ENCODE measurements around the gene RILPL1.
"Not testable (repeated sequence)": the region's sequence is repeated elsewhere in the genome, so short reads cannot be mapped to it uniquely, and the experiment has no call there.

RILPL1 gene

DNA sequence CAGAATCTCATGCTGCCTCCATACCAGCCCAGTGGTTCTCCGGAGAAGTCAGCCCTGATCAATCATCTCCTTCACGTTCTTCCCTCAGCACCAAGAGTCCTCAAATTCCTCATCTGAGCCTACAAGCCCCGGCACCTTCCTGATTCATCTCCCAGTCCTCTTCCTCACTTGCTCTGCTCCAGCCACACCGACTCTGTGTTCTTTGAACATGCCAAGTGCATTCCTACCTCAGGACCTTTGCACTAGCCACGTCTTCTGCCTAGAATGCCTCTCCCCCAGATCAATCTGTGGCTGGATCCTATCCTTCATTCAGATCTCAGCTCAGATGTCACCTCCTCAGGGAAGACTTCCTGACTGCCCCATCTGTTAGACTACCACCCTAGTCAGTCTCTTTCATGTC, 4.7 kb downstream of the RILPL1 start:
- no peak for DNase-seq

DNA sequence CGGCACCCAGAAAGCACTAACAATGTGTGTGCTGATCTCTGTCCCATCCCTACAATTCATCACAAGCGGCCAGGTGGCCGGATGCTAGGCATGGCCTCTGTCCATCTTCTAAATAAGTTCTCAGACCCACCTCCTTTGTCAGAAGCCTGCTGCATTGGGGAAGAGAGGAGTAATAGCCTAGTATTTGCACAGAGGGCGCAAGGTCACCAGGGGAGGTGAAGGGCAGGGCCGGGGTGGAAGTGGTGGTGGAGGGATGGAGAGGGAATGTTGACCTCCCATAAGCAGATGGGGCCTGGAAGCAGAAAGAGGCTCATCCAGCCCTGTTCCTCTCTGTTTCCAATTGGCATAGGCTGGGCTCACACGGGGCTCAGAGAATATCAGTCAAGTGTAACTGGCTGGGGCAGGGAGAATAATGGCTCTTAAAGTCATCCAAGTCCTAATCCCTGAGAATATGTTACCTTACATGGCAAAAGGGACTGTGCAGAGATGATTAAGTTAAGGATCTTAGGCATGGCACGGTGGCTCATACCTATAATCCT, 6.9 kb downstream of the RILPL1 start:
- no peak for DNase-seq

DNA sequence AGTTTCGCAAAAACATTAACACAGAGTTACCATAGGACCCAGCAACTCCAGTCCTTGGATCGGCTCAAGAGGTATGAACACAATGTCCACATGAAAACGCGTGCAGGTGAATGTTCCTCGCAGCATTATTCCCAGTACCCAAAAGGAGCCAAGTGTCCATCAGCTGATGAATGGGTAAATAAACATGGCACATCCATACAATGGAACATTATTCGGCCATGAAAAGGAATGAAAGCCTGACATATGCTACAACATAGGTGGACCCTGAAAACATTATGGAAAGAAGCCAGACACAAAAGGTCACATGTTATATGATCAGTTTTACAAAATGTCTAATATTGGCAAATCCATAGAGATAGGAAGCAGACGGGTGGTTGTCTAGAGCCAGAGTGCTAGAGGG, 9.1 kb downstream of the RILPL1 start:
- no peak for DNase-seq

DNA sequence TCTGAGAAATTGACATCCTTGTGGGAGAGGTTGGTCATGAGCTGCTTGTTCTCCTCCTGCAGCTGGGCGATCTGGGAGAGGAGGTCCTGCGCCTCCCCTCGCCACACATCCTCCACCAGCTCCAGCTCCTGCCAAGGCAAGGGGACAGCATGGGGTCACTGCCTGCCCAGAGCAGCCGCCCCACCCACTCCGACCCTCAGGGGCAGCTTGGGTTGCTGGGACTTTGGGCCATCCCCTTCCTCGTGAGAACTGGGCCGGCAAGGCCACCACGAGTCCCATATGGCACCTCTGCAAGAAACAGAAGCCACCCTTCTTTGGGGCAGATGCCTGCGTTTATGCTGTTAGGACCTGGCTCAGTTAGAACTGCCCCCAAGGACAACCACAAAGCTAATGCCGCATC, 10.0 kb downstream of the RILPL1 start:
- DNase-seq: no peak

DNA sequence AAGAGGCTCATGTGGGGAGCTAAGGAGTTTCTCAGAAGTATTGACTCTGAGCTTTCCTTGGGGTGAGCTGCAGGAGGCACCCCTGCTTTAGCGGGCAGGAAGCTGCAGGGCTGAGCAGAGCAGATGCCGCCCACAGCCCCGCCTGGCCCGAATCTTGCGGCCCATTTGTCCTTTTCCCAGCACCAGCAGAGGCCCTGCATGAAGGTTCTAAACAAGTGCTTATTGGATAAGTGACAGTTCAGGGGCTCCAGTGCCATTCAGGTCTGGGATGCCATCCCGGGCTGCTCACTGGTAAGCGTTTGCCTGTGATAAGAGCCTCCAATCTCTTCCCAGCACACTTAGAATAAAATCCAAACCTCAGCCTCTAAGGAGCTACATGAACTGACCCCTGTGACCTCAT, 11.4 kb downstream of the RILPL1 start:
- no peak for DNase-seq

DNA sequence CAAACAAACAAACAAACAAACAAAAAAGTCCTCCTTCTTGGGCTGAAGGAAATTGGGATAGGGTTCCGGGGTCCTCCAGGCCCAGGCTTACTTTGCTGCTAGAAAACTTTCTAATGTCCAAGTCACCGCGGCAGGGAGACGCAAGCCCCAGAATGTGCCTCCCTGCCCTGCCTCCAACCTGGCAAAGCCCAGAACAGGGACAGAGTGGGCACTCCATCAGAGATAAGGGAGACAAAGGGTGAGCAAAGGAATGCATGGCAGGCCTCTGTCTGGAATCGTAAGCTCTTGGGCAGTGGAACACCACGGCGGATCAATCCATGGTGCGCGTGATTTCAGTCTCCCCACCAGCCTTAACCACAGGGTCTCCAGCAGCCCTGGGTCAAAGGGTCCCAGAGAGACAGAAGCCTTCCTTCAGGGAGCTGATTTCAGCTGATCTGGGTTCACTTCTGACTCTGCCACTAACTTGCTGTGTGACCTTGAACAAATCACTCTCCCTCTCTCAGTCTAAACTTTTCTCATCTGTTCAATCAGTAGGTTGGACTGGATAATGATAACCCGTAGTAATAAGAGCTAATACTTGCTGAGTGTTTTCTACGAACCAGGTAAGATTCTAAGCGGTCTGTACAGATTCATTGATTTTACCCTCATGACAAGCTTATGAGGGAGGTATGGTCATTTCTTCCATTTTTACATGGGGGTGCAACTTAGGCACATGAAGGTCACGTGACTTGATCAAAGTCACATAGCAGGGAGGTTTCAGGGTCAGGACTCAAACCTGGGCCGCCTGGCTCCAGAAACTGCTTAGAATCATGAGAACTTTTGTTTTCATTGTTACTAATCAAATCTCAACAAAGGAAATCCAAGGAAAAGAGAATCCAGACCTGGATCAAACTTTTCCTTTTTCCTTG, 12.7 kb downstream of the RILPL1 start:
- no peak for DNase-seq

DNA sequence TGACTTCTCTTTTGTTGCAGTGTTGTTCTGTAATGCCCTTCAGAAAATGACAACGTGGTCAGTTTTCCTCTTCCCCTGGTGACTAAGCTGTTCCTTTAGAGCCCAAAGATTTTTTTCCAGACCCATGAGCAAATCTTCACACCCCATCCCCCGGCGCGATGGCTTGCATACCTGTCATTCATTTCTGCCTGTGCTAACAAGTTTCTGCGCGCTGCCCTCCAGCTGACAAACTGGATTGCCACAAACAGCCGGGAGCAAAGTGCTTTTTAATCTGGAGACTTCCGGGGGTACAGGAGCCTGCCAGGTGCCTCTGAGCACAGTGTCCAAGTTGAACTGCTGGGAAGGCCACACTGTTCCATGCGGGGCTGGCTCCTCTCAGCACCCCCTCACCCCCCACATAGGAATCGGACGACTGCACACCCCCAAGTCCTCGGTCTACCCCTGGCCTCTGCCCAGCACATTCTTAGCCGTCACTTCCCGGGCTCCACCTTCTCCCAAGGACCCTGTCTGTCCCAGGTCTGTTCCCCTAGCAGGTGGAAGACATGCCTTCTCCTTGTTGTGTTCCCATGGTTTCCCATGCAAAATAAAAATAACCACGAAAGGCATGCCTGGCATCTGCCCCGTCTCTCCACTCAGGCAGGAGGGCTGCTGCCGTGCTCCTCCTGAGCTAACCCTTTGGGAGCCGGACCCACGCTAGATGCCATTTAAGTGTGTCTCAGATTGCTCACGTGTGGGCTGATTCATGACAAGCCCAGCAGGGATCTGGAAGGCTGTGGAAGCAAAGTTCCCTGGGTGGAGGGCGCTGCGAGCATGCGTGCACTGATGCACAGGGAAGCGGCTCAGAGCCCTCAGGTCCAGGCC, 14.1 kb downstream of the RILPL1 start:
- DNase-seq: peak; percentile 45

DNA sequence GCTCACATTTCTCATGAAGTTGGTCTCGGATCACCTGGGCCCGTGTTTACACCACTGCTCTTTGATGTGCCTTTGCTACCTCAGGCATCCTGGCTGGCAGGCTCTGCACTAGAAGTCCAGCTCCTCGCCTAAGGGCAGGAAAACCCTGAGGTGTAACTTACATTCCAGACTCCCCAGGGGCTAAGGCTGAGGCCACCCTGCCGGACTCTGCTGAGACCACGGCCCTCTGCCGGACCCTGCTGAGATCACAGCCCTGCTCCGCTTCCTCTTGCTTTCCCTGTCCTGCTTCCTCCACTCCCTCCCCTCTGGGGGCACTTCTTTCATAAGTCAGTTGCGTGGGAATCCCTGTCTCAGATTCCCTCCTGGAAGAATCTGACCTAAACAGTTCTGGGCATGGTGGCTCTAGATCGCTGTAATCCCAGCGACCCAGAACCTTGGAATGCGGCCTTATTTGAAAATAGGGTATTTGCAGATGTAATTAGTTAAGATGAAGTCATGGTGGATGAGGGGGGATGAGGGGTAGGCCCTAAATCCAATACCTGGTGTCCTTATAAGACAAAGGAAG, 17.2 kb downstream of the RILPL1 start:
- DNase-seq: no peak

DNA sequence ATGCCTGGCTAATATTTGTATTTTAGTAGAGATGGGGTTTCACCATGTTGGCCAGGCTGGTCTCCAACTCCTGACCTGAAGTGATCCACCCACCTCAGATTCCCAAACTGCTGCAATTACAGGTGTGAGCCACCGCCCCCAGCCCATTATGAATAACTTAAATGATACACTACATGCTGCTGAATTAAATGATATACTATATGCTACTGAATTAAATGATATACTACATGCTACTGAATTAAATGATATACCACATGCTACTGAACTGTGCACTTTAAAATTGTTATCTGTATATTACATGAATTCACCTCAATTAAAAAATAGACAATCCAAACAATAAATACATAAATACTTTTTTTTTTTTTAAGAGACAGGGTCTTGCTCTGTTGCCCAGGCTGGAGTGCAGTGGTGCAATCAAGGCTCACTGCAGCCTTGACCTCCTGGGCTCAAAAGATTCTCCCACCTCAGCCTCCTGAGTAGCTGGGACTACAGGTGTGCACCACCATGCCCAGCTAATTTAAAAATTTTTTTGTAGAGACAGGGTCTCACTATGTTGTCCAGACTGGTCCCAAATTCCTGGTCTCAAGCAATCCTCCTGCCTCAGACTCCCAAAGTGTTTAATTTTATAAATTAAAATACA, 18.8 kb downstream of the RILPL1 start:
- DNase-seq: not testable (repeated sequence)

DNA sequence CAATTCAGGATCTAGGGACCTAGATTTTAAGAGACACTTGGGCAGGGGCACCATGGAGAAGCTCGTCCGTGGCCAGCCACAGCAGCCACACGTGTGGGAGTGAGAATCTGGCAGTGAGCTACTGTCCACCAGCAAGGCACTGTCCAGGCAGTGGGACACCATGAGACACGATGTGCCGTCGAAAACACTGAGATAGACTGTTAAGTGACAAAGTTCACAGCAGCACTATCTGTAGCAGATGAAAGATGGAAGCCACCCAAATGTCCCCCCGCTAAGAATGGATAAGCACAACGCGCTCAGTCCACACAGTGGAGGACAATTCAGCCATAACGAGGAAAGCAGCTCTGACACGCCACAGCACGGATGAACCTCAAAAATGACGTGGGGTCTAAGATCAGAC, 19.7 kb downstream of the RILPL1 start:
- no peak for DNase-seq

DNA sequence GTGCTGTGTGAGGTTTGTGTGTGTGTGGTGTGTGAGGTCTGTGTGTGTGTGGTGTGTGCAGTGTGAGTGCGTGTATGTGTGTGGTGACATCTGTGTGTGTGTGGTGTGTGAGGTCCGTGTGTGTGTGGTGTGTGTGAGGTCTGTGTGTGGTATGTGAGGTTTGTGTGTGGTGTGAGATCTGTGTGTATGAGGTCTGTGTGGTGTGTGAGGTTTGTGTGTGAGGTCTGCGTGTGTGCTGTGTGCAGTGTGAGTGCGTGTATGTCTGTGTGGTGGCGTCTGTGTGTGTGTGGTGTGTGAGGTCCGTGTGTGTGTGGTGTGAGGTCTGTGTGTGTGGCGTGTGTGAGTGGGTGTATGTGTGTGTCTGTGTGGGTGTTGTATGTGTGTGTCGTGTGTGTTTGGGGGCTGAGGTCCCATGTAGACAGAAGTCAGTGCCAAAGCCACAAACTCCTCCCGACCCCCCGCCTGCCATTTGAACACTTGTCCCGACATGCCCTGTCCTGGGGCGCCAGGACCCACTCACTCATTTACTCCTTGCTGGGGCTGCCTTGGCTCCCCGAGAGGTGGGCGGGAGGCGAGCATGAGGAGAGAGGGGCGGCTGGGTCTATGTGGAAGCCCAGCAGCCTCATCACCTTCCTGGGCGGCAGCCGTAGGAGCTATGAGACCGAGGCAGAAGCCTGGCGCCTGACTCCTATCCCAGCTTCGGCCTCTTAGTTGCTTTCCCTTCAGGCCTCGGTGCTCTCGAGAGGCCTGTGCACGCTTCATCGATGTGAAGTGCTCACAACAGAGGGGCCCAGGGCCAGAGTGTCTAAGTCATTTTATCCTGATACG, 20.5 kb downstream of the RILPL1 start:
- no peak for DNase-seq

DNA sequence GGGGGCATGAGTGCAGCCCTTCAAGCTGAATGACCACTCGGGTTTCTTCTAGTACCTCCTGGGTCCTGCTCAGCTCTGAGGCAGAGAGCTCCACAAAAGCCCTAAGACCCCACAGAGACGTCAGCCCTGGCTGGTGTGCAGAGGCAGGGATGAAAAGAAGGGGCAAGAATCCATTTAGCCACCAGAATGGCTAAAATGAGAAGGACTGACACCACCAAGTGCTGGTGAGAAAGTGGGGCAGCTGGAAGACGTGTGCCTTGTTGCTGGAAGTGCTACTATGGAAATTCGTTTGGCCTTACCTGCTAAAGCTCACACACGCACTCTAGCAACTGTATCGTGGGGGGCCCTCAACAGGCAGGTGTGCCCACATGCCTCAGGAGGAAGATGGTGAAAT, 26.7 kb downstream of the RILPL1 start:
- no peak for DNase-seq

DNA sequence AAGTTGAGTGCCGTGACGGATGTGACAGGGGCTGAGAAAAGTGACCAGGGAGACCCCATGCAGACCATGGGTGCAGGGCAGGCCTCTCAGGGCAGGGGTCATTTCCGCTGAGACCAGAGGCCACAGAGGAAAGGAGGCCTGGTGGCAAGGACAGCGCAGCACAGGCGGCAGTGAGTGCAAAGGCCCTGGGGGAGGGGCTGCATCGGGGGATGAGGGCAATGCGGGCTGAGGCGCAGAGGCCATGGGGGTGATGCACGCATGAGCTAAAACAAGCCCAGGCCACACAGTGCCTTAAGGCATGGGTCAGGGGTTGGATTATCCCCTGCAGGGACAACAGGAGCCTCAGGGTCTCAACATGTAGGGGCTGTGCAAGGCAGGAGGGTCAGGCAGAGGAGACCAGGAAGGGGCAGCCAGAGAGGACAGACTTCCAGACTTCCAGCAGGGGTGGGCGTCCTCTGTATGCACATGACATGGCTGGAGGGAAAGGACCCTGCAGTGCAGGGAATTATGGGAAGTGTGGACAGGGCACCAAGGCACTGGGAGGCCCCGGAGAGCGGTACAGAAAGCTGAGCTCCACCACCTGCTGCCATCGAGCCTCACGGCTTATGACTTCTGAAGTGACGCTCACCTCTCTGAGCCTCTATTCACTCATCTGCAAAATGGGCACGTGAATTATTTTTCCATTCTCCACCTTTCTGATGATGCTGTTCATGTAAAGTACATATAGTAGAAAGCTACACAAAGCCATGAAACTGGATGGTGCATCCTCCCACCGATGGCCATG, 27.3 kb downstream of the RILPL1 start:
- no peak for DNase-seq

DNA sequence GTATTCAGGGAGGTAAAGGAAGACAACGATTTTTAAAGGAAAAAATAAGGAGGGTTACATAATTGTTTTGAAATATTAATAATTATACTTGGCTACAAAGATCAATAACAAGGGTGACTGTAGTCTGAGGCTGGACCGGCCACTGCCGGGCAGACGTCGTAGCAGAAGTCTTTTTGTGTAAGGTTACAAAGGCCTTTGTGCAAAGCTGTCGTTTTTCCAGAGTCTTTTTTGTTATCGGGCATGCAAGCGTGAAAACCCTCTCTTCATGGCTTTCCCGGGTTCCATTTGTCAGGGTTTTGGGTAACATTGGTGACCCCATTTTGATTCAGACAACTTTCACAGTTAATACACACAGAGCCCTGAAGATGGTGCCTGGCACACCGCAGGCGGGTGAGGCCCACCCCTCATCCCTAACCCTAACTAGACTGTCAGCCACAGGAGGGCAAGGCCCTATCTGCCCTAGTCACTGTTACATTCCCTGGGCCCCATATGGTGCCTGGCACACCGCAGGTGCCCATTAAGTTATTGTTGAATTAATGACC, 31.3 kb downstream of the RILPL1 start:
- no peak for DNase-seq

DNA sequence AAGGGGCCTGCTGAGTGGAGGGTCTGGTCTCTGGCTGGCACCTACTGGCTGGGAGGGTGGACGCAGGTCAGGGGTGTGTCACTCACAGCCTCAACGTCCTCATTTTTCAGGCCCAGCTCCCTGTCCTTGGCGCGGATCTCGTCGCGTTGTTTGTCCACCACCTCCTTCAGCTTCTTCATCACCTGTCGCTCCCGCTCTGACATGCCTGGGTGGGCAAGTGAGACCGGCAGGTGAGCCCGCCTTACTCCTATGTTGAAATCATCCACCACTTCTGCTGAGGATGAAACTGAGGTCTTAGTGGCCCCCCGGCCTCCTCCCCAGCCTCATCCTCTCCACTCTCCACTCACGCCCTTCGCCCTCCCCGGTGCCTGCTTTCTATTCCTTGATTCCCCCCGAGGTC, 34.2 kb downstream of the RILPL1 start:
- no peak for DNase-seq

DNA sequence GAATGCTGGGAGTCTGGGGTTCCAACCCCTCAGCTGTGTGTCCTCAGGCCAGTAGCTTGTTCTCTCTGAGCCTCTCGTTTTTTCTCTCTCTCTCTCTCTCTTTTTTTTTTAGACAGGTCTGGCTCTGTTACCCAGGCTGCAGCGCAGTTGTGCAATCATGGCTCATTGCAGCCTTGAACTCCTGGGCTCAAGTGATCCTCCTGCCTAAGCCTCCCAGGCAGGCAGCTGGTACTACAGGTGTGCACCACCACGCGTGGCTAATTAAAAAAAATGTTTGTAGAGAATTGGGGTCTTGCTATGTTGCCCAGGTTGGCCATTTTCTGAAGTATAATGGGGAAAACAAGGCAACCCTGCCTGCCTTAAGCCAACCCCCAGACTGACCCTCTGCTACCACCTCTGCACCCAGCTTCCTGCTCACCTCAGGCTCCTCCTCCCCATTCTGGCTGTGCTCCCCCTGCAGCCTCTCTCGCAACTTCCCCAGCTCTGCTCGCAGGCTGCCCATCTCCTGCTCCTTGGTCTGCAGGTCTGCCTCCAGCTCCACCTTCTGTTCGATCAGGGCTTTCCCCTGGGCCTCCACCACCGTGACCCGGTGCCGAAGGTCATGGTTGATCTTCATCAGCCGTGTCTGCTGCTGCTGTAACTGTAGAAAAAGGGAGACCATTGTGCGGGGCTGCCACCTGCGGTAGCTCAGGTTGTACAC, 35.2 kb downstream of the RILPL1 start:
- DNase-seq: peak; percentile 20

DNA sequence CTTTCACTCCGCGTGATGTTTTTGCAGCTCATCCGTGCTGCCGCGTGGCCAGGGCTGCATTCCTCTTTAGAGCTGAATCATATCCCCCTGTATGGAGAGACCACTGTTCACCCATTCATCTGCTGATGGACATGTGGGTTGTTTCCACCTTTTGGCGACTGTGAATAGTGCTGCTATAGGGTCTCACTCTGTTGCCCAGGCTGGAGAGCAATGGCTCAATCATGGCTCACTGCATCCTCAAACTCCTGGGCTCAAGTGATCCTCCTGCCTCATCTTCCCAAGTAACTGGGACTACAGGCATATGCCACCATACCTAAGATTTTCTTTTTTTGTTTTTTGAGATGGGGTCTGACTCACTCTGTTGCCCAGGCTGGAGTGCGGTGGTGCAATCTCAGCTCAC, 36.5 kb downstream of the RILPL1 start:
- no peak for DNase-seq

DNA sequence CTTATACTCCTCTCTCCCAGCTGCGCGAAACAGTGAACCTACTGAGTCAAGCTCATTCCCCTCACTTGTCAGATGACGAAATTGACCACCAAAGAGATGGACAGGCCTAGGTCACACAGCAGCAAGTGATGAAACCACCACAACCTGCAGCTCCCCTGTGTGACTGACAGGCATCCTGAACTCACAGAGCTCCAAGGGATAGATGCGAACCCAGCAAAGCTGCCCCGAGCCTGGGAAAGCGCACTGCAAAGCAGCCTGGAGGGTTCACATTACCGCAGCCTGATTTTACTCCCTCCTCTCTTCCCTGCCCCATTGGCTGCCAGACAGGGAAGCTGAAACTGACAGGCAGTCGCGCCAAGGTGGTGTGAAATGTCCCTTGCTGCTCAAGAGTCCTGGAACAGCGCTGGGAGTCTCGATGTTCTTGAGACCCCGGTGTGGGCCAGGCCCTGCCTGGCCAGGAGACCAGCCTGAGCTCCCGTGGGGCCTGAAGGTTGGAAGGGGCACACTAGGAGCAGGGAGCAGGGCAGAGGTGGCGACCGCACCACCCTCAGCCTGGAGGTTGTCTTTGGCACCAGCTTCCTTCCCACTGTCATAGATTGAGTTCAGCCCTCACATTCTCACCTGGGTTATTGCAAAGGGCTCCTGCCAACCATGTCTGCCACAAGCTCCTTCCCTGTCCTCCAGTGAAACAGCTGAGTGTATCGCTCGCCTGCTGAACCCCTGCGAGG, 39.2 kb downstream of the RILPL1 start:
- peak; percentile 10 for DNase-seq

DNA sequence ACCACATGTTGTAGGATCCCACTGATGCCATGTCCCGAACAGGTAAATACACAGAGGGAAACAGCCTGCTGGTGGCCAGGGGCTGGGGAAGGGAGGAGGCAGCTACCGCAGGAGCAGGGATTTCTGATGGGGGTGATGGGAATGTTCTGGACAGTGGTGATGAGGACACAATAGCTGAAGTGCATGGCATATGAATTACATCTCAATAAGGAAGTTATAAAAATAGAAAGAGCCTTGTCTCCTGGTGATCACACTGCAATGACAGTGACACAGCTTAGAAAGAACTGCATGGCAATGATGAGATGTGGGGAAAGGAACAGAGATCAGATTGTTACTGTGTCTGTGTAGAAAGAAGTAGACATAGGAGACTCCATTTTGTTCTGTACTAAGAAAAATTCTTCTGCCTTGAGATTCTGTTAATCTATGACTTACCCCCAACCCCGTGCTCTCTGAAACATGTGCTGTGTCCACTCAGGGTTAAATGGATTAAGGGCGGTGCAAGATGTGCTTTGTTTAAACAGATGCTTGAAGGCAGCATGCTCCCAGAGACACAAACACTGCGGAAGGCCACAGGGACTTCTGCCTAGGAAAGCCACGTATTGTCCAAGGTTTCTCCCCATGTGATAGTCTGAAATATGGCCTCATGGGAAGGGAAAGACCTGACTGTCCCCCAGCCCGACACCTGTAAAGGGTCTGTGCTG, 41.0 kb downstream of the RILPL1 start:
- DNase-seq: not testable (repeated sequence)

Measured in 8988T (cell line).